ENCODE measurements around the gene NEU3. TPM values are rescaled to one million over a fixed set of nuclear protein-coding genes. Genes with fewer than 3 reads are reported as not detected.
"Not testable (repeated sequence)": the region's sequence is repeated elsewhere in the genome, so short reads cannot be mapped to it uniquely, and the experiment has no call there.

The NEU3 gene
- polyA plus RNA-seq, 1 experiment = 7.5 TPM

GRCh38 chr11:74953451-74953850 lies 35.3 kb upstream of the NEU3 start:
- no peak overlapping the region for H3K4me3 ChIP-seq (ENCODE audit: low read depth, low read length)
- H3K27me3 ChIP-seq (ENCODE audit: control insufficient read depth, insufficient read depth, low read length) = no peaks in the 10 kb centered on the region
- CTCF ChIA-PET = interaction anchor here (1.2 kb wide), 1 partner anchor 226 kb away, joined by 3 read pairs; no protein-coding TSS in a partner anchor
- 0 out of 2 replicates have a peak, but pooled peaks cover 1% of the 10 kb centered on the region for H3K36me3 ChIP-seq (ENCODE audit: control insufficient read depth, insufficient read depth, low read length)
- no peak for DNase-seq (ENCODE audit: low read depth)
- POLR2A ChIA-PET = no interaction called here
- no peak for TF ChIP-seq CTCF (IDR thresholded peaks at IDR 0.05; ENCODE audit: insufficient read depth, low read depth, low read length)

- no peak for DNase-seq (ENCODE audit: low read depth)
- H3K36me3 ChIP-seq (ENCODE audit: control insufficient read depth, insufficient read depth, low read length) = 0 out of 2 replicates have a peak, but pooled peaks cover 1% of the 10 kb centered on the region
- H3K27me3 ChIP-seq (ENCODE audit: control insufficient read depth, insufficient read depth, low read length) = no peaks in the 10 kb centered on the region
- no peak overlapping the region for H3K4me3 ChIP-seq (ENCODE audit: low read depth, low read length)
- ChIA-PET CTCF (interaction anchor here (1.2 kb wide), 1 partner anchor 227 kb away, joined by 3 read pairs; no protein-coding TSS in a partner anchor), POLR2A (no interaction called here)
- TF ChIP-seq CTCF (IDR thresholded peaks at IDR 0.05; ENCODE audit: insufficient read depth, low read depth, low read length) = no peak
Observed at GRCh38 chr11:74954199-74954598, 34.5 kb upstream of the NEU3 start.

GRCh38 chr11:74956397-74957015 lies 32.2 kb upstream of the NEU3 start:
- no peak for TF ChIP-seq CTCF (IDR thresholded peaks at IDR 0.05; ENCODE audit: insufficient read depth, low read depth, low read length)
- Histone ChIP-seq H3K36me3 (ENCODE audit: control insufficient read depth, insufficient read depth, low read length) (no peaks in the 10 kb centered on the region), H3K4me3 (ENCODE audit: low read depth, low read length) (no peak overlapping the region), H3K27me3 (ENCODE audit: control insufficient read depth, insufficient read depth, low read length) (no peaks in the 10 kb centered on the region)
- DNase-seq (ENCODE audit: low read depth) = no peak
- CTCF ChIA-PET = no interaction called here
- POLR2A ChIA-PET = interaction anchor here (0.5 kb wide), 1 partner anchor 41 kb away, joined by 3 read pairs; no protein-coding TSS in a partner anchor

GRCh38 chr11:74957937-74958629 lies 30.6 kb upstream of the NEU3 start:
- no peak overlapping the region for H3K4me3 ChIP-seq (ENCODE audit: low read depth, low read length)
- no peak for TF ChIP-seq CTCF (IDR thresholded peaks at IDR 0.05; ENCODE audit: insufficient read depth, low read depth, low read length)
- CTCF ChIA-PET = no interaction called here
- no peaks in the 10 kb centered on the region for H3K27me3 ChIP-seq (ENCODE audit: control insufficient read depth, insufficient read depth, low read length)
- DNase-seq (ENCODE audit: low read depth) = no peak
- POLR2A ChIA-PET = no interaction called here
- H3K36me3 ChIP-seq (ENCODE audit: control insufficient read depth, insufficient read depth, low read length) = no peaks in the 10 kb centered on the region

- H3K36me3 ChIP-seq (ENCODE audit: control insufficient read depth, insufficient read depth, low read length); H3K4me3 ChIP-seq (ENCODE audit: low read depth, low read length); H3K27me3 ChIP-seq (ENCODE audit: control insufficient read depth, insufficient read depth, low read length); DNase-seq (ENCODE audit: low read depth); POLR2A ChIA-PET: not testable (repeated sequence)
- CTCF ChIA-PET = interaction anchor here (1.0 kb wide), 1 partner anchor 33 kb away, joined by 3 read pairs; no protein-coding TSS in a partner anchor
Observed at GRCh38 chr11:74960128-74960527, 28.6 kb upstream of the NEU3 start.
